Measurements from ENCODE around the gene C1GALT1.
"Not testable (repeated sequence)": the region's sequence is repeated elsewhere in the genome, so short reads cannot be mapped to it uniquely, and the experiment has no call there.

C1GALT1 gene

DNA sequence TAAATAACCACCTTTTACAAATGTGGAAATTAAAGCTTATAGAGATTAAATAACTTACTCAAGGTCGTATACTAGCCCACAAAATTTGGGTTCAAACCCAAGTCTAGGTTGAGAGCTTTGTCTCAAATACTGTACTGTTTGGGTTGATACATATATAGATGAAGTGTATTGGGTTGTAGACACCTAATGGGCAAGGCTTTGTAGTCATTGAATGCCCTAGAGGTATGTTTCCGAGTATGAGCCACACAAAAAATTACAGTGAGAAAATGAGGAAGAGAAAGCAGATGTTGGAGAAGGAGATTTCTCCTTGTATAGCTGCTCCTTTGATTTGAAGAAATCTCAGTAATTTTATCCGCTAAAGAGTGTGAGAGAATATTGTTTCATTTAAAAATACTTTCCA, 60.6 kb downstream of the C1GALT1 start:
- DNase-seq, result no peak

DNA sequence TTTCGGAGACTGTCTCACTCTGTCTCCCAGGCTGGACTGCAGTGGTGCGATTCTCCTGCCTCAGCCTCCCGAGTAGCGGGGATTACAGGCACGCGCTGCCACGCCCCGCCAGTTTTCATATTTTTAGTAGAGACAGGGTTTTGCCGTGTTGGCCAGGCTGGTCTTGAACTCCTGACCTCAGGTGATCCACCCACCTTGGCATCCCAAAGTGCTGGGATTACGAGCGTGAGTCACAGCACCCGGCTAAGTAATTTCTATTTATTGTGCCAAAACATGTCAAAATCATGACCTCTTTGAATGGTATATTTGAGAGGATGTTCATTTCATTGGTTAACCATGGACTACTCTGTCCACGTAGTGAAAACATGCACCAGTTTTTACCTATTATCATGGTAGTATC, 62.9 kb downstream of the C1GALT1 start:
- DNase-seq, result not testable (repeated sequence)

DNA sequence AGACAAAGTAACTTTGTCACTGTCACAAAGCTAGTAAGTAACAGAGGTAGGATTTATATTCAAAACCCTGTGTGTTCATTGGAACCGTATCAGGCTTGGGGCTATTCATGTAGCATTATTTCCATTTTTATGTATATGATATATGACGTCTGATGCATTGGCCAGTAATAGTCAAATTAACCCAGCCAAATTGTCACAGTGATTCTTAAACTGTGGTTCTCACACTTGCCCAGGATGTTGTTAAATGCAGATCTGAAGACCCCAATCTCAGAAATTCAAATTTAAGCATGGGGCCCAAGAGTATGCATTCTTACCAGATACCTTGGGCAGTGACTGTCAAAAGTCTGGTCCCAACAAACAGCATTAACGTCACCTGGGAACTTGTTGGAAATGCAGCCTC, 63.9 kb downstream of the C1GALT1 start:
- DNase-seq, result no peak

DNA sequence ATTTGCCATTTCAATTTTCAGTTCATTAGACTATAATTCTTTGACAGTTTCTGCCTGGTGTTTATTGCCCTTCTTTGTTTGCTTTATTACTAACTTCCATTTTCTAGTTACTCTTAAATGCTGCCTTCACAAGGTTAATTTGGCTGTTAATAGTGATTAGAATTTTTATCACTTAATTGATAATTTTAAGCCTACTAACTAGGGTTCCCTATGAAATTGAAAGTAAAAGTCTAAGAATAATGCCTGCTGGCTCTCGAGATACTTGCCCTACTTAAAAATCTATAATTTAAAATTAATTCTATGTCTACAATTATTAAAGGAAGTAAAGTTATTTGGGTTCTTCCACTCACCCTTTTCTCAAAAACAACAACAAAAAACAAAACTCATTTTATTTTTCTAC, 65.3 kb downstream of the C1GALT1 start:
- no peak for DNase-seq

DNA sequence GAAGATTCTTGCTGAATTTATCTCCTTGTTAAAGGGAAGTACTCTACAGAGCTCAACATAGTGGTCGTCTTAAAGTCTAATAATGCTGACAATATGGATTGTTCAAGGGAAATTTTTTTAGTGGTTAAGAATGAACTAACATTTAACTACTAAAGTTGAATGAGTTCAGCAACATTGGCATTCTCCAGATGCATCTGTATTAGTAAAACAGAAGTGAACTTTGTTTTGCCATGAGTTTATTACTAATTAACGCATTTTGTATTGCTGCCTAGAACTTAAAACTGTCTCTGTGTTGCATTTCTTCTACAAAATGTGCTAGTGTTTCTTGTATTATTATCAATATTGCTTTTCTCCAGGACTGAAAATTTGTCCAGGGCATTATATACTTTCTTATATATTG, 67.5 kb downstream of the C1GALT1 start:
- no peak for DNase-seq

DNA sequence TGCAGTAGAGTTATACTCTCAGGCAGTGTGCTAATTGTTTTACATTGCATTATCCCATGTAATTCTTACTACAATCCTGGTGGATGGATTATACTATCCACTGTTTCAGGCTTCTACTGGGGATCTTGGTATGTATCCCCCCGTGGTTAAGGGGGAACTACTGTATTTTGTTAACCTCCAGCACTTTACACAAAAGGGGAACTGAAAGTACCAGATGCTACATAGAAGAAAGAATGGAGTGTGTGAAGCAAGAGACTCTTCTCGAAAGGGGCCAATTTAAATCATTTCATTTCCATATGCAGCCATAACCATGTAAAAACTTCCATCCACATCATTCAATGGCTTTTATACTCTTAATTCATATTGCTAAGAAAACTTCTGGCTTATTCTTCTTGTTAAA, 69.4 kb downstream of the C1GALT1 start:
- no peak for DNase-seq

DNA sequence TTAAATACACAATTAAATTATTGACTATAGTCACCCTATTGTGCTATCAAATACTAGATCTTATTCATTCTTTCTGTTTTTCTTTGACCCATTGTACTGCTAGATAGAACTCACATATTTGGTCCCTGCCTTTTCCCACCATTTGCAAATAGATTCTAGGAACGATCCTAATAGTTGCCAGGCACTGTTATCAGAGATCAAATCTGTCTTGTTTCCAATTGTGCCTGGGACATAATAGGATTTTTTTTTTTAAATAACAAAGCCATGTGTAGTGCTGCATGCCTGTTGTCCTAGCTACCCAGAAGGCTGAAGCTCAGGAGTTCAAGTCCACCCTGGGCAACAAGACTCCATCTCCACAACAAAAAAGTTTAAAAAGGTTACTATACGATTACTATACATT, 72.0 kb downstream of the C1GALT1 start:
- DNase-seq, result no peak

DNA sequence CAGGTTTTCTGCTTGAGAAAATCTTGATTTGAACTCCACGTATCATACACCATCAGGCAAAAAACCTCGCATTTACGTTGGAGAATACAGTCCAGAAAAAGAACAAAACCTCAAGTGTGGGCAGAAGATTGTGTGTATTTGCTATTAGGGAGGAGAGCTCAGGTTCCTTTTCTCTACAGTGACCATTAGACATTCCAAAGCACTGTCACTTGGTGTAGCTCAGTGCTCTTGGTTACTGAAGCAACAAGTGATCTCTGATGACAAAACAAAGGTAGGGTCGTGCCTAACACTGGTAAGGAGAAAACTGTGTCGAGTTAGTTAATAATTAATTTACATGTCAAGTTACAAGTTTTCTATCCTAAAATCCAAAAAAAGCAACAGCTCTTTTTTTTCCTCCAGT, 72.6 kb downstream of the C1GALT1 start:
- DNase-seq, result no peak

DNA sequence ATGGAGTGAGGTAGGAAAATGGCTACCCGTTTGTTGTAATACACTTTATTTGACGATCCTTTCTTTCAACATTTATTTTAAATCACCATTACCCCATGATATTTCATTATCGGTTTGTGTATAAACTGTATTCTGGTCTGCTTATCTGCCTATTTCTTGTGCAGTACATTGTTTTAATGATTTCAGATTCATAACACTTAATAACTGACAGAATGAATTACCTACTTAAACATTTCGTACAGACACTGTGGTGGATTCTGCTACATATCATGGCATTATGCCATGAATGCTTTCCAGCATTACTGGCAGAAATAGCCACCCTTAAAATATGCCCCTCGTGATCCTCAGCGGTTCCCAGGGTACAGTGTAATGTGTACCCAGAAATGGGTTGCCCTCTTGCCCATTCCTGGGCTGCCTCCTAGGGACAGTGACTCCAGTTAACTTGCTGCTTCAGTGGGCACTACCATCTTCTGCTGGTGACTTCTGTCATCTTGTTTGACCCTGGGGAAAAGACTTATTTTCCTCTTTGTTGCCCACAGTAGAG, 74.5 kb downstream of the C1GALT1 start:
- DNase-seq, result no peak

DNA sequence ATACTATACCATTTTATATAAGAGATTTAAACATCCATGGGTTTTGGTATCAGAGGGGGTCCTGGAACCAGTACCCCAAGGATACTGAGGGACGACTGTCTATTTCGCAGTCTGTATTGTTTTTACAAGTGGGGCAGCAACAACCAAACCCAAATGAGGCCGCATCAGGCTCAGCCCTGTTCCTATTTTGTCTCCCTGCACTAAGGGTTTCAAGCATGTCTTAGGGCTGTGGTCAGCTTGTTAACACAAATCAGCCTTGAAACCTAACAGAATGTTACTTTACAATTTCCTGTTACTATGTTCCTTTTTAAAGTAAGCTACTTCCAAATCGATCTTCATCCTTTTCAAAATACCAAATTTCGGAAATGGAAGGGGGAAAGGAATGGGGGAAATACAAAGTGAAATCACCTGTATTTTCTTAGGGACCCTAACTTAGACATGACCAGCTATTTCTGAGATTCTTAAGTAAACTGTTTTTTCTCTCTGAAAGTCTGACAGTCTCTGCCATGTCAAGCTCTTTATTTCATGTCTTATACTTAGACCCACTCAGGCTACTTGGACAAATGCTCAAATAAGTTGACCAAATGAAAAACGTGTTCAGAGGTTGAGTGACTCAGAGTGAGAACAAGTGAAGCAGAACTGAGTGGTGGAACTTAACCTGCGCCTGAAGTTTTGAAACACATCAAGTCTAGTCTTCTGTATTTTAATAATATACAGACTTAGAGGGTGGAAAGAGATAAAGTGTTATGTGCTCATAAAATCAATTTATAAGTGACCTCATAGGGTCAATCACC, 75.8 kb downstream of the C1GALT1 start:
- no peak for DNase-seq

DNA sequence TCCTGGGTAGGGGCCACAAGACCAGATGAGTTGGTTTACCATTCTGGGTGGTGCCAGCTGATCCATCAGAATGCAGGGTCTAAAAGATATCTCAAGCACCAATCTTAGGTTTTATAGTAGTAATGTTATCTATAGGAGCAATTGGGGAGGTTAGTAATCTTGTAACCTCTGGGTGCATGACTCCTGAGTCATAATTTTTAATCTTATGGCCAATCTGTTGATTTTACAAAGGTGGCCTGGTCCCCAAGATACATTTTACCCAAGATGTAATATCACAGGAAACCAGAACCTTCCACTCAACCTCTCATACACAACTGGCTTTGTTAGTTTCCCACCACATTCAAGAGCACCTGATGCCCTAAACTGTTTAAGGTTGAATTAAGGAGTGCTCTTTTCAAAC, 79.5 kb downstream of the C1GALT1 start:
- no peak for DNase-seq

DNA sequence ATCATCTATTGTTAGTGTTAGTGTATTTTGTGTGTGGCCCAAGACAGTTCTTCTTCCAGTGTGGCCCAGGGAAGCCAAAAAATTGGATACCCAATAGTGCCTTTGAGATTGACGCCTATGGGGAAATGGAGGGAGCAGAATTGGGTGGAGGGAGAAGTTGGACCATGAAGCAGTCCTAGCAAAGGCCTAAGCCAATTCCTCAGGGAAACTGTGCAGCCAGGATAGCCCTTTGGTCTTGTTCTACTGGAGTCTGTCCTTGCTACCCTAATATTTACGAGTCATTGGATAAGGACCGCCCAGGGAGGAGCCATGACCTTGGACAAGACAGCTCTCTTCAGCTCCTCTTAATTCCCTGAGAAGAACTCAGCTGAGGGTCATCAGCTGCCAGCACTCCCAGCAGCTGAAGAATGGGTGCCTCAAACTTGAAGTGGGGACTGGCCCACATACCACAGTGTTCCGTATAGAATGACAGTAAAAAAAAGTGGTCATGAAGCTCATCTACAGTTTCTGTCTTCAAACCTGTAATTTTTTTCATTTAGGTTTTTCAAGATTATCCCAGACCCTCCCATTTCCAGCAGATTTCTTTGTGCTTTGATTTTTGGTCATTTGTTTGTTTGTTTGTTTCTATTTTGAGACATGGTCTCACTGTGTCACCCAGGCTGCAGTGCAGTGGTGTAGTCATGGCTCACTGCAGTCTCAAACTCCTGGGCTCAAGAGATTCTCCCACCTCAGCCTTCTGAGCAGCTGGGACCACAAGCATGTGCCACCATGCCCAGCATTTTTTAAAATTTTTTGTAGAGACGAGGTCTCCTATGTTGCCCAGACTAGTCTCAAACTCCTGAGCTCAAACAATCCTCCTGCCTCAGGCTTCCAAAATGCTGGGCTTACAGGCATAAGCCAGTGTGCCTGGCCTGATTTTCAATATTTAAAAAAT, 81.2 kb downstream of the C1GALT1 start:
- no peak for DNase-seq

DNA sequence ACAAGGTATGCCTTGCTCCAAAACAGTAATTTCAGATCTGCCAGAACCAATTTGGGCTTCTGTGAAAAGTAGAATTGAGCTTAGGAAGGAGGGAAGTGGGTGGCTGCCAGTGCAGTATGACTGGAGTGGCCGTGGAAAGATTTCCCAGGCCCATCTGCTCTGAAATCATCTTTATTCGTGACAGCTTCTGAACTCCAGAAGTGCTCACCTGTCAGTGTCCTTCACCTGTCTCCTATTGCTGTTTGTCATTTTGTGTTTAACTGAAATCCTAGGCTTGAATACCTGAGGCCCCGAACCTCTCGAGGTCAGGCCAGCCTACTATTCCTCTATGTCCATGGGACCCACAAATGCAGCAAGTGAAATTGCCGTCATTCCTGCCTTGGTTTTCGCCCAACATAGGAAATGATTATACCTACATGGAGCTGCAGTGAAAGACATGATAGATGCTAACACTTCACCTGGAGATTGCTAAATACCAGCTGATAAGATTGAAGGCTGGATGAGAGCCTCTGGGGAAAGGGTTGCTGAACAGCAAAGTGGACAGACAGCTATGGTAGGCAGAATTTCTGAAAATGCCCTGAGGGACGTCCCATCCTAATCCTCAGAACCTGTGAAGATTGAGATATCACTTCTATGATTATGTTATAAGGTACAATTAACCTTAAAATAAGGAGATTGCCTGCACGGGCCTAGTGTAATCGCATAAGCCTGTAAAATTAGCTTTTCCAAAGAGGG, 82.1 kb downstream of the C1GALT1 start:
- DNase-seq, result no peak

DNA sequence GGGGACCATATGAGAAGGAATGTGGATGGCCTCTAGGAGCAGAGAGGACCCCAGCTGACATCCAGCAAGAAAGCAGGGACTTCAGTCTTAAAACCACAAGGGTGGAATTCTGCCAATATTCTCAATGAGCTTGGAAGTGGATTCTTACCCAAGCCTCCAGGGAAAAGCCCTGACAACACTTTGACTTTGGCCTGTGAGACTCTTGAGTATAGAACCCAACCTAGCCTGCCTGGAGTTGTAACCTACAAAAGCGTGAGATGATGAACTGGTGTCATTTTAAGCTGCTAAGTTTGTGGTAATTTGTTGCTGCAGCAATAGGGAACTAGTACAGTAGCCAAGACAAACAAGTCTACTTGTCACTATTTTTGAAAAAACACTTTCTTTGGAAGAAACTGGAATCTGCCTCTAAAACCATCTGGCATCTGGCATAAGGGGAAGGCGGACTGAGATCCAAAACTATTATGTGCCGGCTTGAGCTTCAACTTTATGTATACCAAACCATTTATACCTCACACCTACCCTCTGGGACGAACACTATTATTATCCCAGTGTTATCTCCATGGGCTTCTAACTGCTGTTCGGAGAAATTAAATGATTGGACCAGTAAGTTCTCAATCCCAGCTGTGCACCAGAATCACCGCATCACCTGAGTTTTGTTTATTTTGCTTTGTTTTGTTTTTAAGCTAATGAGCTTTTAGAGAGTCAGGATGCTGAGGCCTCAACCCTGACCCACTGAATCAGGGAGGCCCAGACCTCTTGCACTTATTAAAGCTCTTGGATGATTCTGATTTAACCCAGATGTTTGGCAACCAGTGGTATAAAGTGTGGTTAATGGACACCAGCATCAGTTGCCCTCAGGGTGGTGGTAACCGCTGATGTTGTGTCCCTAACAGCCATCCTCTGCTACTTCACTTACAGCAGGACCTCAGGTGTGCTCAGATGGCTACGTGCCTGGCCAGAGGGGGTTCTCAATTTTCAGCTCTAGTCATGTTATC, 83.0 kb downstream of the C1GALT1 start:
- no peak for DNase-seq

DNA sequence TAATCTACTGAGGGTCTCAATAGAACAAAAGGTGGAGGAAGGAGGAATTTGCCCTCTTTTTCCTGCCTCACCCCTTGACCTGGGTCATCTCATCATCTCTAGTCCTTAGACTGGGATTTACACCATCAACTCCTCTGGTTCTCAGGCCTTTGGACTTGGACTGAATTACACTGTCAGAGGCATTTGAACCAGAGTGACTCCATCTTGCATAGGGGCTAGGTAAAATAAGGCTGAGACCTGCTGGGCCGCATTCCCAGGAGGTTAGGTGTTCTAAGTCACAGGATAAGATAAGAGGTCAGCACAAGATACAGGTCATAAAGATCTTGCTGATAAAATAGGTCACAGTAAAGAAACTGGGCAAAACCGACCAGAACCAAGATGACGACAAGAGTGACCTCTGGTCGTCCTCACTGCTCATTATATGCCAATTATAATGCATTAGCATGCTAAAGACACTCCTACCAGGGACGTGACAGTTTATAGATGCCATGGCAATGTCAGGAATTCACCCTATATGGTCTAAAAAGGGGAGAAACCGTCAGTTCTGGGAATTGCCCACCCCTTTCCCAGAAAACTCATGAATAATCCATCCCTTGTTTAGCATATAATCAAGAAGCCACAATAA, 84.0 kb downstream of the C1GALT1 start:
- DNase-seq, result no peak

DNA sequence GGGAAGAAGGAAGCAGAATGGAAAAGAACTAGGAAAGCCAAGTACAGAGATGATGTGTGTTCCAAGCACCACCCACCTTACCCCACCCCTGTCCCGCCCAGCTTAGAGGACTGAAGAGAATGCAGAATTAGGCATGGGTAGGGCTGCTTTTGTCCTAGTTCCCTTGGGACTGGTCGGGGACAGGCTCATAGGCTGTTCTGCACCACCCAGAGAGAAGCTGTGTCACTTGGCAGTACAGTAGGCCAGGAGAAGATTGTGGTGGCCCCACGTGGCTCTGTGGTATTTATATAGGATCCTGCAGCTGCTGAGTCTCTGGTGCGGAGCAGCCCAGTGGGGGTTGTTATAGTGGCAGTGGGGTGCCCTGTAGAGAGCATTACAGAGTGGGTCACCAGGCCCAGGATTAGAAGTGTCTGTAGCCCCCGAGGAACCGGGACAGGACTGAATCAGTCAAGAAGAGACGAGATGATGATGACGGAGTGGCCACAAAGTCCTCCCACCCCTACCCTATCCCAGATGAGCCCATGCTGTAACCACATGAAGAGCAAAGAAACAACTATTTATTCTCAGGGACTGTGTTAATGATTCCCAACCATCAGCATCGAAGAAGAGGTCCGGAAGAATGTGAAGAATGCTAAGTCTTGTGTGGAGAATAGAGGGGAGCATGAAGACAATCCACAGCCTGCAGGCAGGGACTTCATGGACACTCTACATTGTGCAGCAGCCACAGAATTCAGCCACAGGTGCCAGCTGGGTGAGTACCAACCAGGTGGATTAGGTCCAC, 88.9 kb downstream of the C1GALT1 start:
- no peak for DNase-seq

DNA sequence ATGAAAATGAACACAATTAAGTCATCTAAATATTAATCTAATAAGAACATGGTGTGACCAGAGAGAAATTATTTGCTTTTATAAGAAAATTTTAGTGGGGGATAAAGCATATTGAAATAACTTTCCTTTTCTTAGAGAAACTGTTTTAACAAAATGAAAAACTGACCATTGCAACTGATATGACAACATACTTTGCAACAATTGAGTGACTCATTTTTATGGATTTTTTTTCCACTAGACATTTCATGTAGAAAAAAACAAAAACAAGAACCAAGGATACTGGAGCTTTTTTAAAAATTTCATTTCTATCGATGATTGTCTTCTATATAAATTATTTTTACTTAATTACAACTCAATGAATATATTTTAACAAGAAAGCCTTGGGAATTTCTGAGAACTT, 90.0 kb downstream of the C1GALT1 start:
- DNase-seq, result no peak

DNA sequence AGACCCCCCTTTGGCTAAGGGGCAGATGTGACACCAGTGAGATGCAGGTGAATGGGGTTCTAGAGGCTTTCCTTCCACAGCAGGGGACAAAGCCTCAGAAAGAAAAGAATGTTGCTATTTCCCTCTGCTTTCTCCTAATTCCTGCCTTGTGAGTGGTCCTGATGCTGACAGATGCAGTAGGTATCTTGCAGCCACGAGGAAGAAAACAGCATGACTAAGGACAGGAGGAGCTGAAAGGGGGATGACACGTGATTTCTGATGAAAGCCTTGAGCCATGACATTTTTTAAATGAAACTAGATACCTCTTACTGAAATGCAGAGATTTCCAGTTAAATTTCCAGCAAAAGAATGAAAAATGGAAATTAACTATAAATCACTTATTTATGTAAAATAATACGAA, 92.4 kb downstream of the C1GALT1 start:
- no peak for DNase-seq

DNA sequence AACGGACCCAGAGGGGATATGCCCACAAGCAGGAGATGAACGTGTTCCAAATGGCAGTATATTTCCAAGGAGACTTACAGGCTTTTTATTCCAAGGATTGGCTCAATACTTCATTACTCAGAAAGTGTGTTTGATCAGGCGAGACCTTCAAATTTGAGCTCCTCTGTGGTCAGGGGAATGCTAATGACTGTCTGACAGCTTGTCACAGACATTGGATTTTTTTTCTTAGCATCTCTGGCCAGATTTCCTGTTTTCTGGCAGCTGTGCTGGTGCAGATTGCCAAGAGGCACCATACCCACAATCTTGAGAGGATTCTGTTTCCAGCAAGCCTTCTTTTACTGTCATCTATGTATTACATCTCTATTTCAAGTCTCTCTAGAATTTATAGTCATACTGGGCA, 93.8 kb downstream of the C1GALT1 start:
- DNase-seq, result no peak

DNA sequence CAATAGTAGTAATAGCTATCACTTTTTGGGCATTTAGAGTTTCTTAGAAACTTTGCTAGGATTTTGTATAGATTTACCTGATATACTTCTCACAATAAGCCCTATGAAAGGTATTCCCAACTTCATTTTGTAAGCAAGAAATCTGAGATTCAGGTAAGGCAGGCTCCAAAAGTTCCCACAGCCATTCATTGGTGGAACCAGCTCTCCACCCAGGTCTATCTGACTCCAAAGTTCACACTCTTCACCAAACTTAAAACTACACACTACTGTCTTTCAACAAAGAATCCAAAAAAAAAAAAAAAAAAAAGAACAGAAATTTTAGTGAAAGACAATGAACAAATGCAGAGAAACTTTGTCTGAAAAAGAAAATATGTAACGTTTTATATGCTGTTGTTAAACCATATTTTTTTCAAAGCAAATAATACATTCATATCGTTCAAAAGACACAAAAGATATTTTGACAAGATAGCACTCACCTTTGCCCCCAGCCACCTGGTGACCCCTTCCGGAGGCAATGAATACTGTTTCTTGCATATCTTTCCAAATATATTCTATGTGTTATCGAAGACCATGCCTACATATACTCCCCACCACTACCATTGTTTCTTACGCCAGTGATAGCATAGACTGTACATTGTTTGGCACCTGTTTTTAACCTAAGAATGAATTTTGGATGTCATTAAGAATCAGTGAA, 108.2 kb downstream of the C1GALT1 start:
- DNase-seq, result no peak

Measured in NCI-H774 (cell line).